Neural cell (in vitro differentiated cells): ENCODE measurements around the gene ATP1B1. TPM values are rescaled to one million over a fixed set of nuclear protein-coding genes. Genes with fewer than 3 reads are reported as not detected.
"Not testable (repeated sequence)": the region's sequence is repeated elsewhere in the genome, so short reads cannot be mapped to it uniquely, and the experiment has no call there.

Source experiments
- H2AFZ ChIP-seq: fragments of 200-600, 300-800 bp; sonication (generic), shearing (Covaris generic); 2 replicates; pipeline ENCODE4 v1.6.0; 2014; ENCODE audit warnings: low read depth, mild to moderate bottlenecking, antibody characterized with exemption, low read length, moderate library complexity
- H3F3A ChIP-seq: fragments of 200-600 bp; shearing (Covaris generic); 2 replicates; pipeline ENCODE4 v1.6.1; 2016; ENCODE audit warnings: mild to moderate bottlenecking, moderate library complexity, mixed read lengths, antibody characterized with exemption, low read length; ENCODE audit not compliant: insufficient read depth, poor library complexity, severe bottlenecking
- H3K27ac ChIP-seq: fragments of 200-600, 300-800 bp; sonication (generic), shearing (Covaris generic); 2 replicates; pipeline ENCODE4 v1.5.1; 2014; ENCODE audit warnings: mild to moderate bottlenecking, low read length, moderate library complexity
- H3K27me3 ChIP-seq: fragments of 300-800, 200-600 bp; sonication (generic), shearing (Covaris generic); 2 replicates; pipeline ENCODE4 v1.6.0; 2014; ENCODE audit warnings: mild to moderate bottlenecking, low read depth, low read length, moderate library complexity; ENCODE audit not compliant: insufficient read depth
- H3K36me3 ChIP-seq: fragments of 300-800, 200-600 bp; sonication (generic), shearing (Covaris generic); 2 replicates; pipeline ENCODE4 v1.5.1; 2014; ENCODE audit warnings: mild to moderate bottlenecking, antibody characterized with exemption, low read length, moderate library complexity; ENCODE audit not compliant: insufficient read depth
- H3K4me2 ChIP-seq: fragments of 300-800, 200-600 bp; sonication (generic), shearing (Covaris generic); 2 replicates; pipeline ENCODE4 v1.6.0; 2014; ENCODE audit warnings: mild to moderate bottlenecking, low read length
- H3K4me3 ChIP-seq: fragments of 300-800, 200-600 bp; sonication (generic), shearing (Covaris generic); 2 replicates; pipeline ENCODE4 v1.5.1; 2014; ENCODE audit warnings: mild to moderate bottlenecking, low read length, moderate library complexity
- H3K79me2 ChIP-seq: fragments of 200-600 bp; shearing (Covaris generic); replicated peaks from 2 replicates; pipeline ENCODE4 v1.6.0; 2014; ENCODE audit warnings: mild to moderate bottlenecking, low read length, moderate library complexity; ENCODE audit not compliant: insufficient read depth
- H3K9ac ChIP-seq: fragments of 300-800, 200-600 bp; sonication (generic), shearing (Covaris generic); 2 replicates; pipeline ENCODE4 v1.6.1; 2016; ENCODE audit warnings: mild to moderate bottlenecking, low read length, mixed read lengths
- H3K9me2 ChIP-seq: fragments of 200-600 bp; shearing (Covaris generic); 2 replicates; pipeline ENCODE4 v1.6.1; 2016; ENCODE audit warnings: mild to moderate bottlenecking, low read length, mixed read lengths; ENCODE audit not compliant: insufficient read depth
- H3K9me3 ChIP-seq: fragments of 200-600, 300-800 bp; sonication (generic), shearing (Covaris generic); 2 replicates; pipeline ENCODE4 v1.6.1; 2016; ENCODE audit warnings: mild to moderate bottlenecking, mixed run types, low read length, moderate library complexity, mixed read lengths
- H4K20me1 ChIP-seq: fragments of 200-600 bp; shearing (Covaris generic); 2 replicates; pipeline ENCODE4 v1.6.1; 2016; ENCODE audit warnings: mild to moderate bottlenecking, mixed run types; ENCODE audit not compliant: insufficient read depth
- CTCF ChIP-seq: fragments of 450-650 bp; IDR thresholded peaks from 2 replicates; pipeline ENCODE4 v1.5.1; 2014; ENCODE audit warnings: antibody characterized with exemption, mild to moderate bottlenecking, moderate library complexity; ENCODE audit not compliant: poor library complexity, severe bottlenecking
- EP300 ChIP-seq: fragments of 450-650 bp; conservative IDR thresholded peaks from 2 replicates; pipeline ENCODE4 v1.6.1; 2014; ENCODE audit warnings: antibody characterized with exemption, mild to moderate bottlenecking, moderate library complexity; ENCODE audit not compliant: poor library complexity, severe bottlenecking
- EZH2 ChIP-seq: fragments of 200-600, 300-800 bp; shearing (Covaris generic), sonication (generic); IDR thresholded peaks from 2 replicates; pipeline ENCODE4 v1.6.1; 2014; ENCODE audit warnings: antibody characterized with exemption, low read length, borderline replicate concordance, mild to moderate bottlenecking; ENCODE audit not compliant: insufficient read depth, poor library complexity, severe bottlenecking
- MXI1 ChIP-seq: fragments of 450-650 bp; conservative IDR thresholded peaks from 2 replicates; pipeline ENCODE4 v1.6.1; 2014; ENCODE audit warnings: antibody characterized with exemption, mild to moderate bottlenecking; ENCODE audit not compliant: poor library complexity, severe bottlenecking
- POLR2AphosphoS5 ChIP-seq: IDR thresholded peaks from 2 replicates; pipeline ENCODE4 v1.6.1; 2012
- RAD21 ChIP-seq: fragments of 450-650 bp; conservative IDR thresholded peaks from 2 replicates; pipeline ENCODE4 v1.6.1; 2014; ENCODE audit warnings: antibody characterized with exemption, mild to moderate bottlenecking, moderate library complexity
- REST ChIP-seq: IDR thresholded peaks from 2 replicates; pipeline ENCODE4 v1.6.1; 2012; ENCODE audit warnings: borderline replicate concordance
- SMC3 ChIP-seq: fragments of 450-650 bp; conservative IDR thresholded peaks from 2 replicates; pipeline ENCODE4 v1.6.1; 2014; ENCODE audit warnings: antibody characterized with exemption, mild to moderate bottlenecking, moderate library complexity; ENCODE audit not compliant: poor library complexity
- TAF1 ChIP-seq: IDR thresholded peaks from 2 replicates; pipeline ENCODE4 v1.6.1; 2012; ENCODE audit warnings: low read depth
- polyA plus RNA-seq: library from polyadenylated mRNA; depleted of rRNA; stranded (reverse); fragments of >200 nt; gene quantifications from 2 replicates; pipeline ENCODE4 v1.2.3, GENCODE V29; 2014

ATP1B1 gene
- polyA plus RNA-seq, 1 donor from 2014 or later: 114 TPM

- Histone ChIP-seq H3K4me3 (no peak overlapping the region), H3K27me3 (no peaks in the 10 kb centered on the region), H2AFZ (no peak overlapping the region), H3K36me3 (peaks cover 11% of the 10 kb centered on the region), H3K9me3 (no peaks in the 10 kb centered on the region), H3K27ac (no peak overlapping the region), H3F3A (no peaks in the 10 kb centered on the region), H3K79me2 (peaks cover 5% of the 10 kb centered on the region), H3K9me2 (no peaks in the 10 kb centered on the region), H3K4me2 (no peak overlapping the region), H4K20me1 (no peaks in the 10 kb centered on the region), H3K9ac (no peak overlapping the region)
- TF ChIP-seq EP300 (no peak), MXI1 (no peak), REST (no peak), CTCF (no peak), POLR2AphosphoS5 (no peak), SMC3 (no peak), EZH2 (no peak), TAF1 (no peak), RAD21 (no peak)
Observed at GRCh38 chr1:169122976-169123375, 16.5 kb downstream of the ATP1B1 start.

GRCh38 chr1:169124459-169124858, 18.0 kb downstream of the ATP1B1 start:
- H3K27ac ChIP-seq: no peak overlapping the region
- no peak overlapping the region for H3K4me3 ChIP-seq
- H3F3A ChIP-seq: no peaks in the 10 kb centered on the region
- no peaks in the 10 kb centered on the region for H3K9me3 ChIP-seq
- H3K4me2 ChIP-seq: no peak overlapping the region
- H3K36me3 ChIP-seq: peaks cover 23% of the 10 kb centered on the region
- H3K9ac ChIP-seq: no peak overlapping the region
- H3K27me3 ChIP-seq: no peaks in the 10 kb centered on the region
- no peak overlapping the region for H2AFZ ChIP-seq
- no peaks in the 10 kb centered on the region for H4K20me1 ChIP-seq
- no peaks in the 10 kb centered on the region for H3K9me2 ChIP-seq
- H3K79me2 ChIP-seq: peaks cover 5% of the 10 kb centered on the region
- TF ChIP-seq POLR2AphosphoS5 (no peak), SMC3 (no peak), RAD21 (no peak), MXI1 (no peak), TAF1 (no peak), EP300 (no peak), CTCF (no peak), REST (no peak), EZH2 (no peak)

GRCh38 chr1:169125597-169125996, 19.1 kb downstream of the ATP1B1 start:
- not testable (repeated sequence) for H3K9ac ChIP-seq, H3K79me2 ChIP-seq, H3K9me2 ChIP-seq, H3K27ac ChIP-seq, H2AFZ ChIP-seq, H3K27me3 ChIP-seq, H3K9me3 ChIP-seq, H3F3A ChIP-seq, H3K4me3 ChIP-seq, H4K20me1 ChIP-seq, H3K4me2 ChIP-seq
- peaks cover 23% of the 10 kb centered on the region for H3K36me3 ChIP-seq
